Smooth muscle cell of the brain vasculature (primary cell): ENCODE measurements around the gene PAQR9.
A peak's percentile ranks its signal among the peaks of the same experiment; 100 is the strongest.
"Not testable (repeated sequence)": the region's sequence is repeated elsewhere in the genome, so short reads cannot be mapped to it uniquely, and the experiment has no call there.

ENCODE experiments used
- DNase-seq: peaks from one replicate; pipeline ENCODE4 v3.0.0-alpha.2; 2012; ENCODE audit warnings: low read depth, low spot score

PAQR9 gene

GRCh38 chr3:142963516-142964448, at the start of gene PAQR9:
Gene PAQR9, minus strand, starts transcription at chr3:142963674. Its CDS starts 338 bp downstream, at chr3:142963336.
- no peak for DNase-seq

GRCh38 chr3:143011705-143012104, 48.2 kb upstream of the PAQR9 start:
- no peak for DNase-seq

GRCh38 chr3:143010024-143010423, 46.5 kb upstream of the PAQR9 start:
- DNase-seq: no peak

GRCh38 chr3:143004823-143005222, 41.3 kb upstream of the PAQR9 start:
- DNase-seq: no peak

- no peak for DNase-seq
These were observed 39.3 kb upstream of the PAQR9 start for GRCh38 chr3:143002727-143003126.

- no peak for DNase-seq
These were observed 38.7 kb upstream of the PAQR9 start for GRCh38 chr3:143002083-143002712.

- DNase-seq: peak; percentile 96
These were observed 38.1 kb upstream of the PAQR9 start, which contains the start of gene U2SURP for GRCh38 chr3:143001369-143002082. Gene U2SURP, plus strand, starts transcription at chr3:143001570. Its CDS starts 59 bp downstream, at chr3:143001629.

GRCh38 chr3:143001034-143001368, 37.5 kb upstream of the PAQR9 start:
- no peak for DNase-seq

GRCh38 chr3:143000528-143000927, 37.1 kb upstream of the PAQR9 start:
- no peak for DNase-seq

- no peak for DNase-seq
These were observed 36.4 kb upstream of the PAQR9 start for GRCh38 chr3:142999881-143000280.

- no peak for DNase-seq
These were observed 35.0 kb upstream of the PAQR9 start for GRCh38 chr3:142998439-142998838.

GRCh38 chr3:142997330-142997729, 33.9 kb upstream of the PAQR9 start:
- DNase-seq: no peak

- DNase-seq: peak; percentile 57
These were observed 30.5 kb upstream of the PAQR9 start for GRCh38 chr3:142993958-142994442.

- DNase-seq: no peak
These were observed 28.8 kb upstream of the PAQR9 start for GRCh38 chr3:142992323-142992722.

- no peak for DNase-seq
These were observed 27.2 kb upstream of the PAQR9 start for GRCh38 chr3:142990721-142991120.

GRCh38 chr3:142988826-142989225, 25.4 kb upstream of the PAQR9 start:
- DNase-seq: not testable (repeated sequence)

GRCh38 chr3:142988221-142988620, 24.7 kb upstream of the PAQR9 start:
- DNase-seq: not testable (repeated sequence)

GRCh38 chr3:142987707-142988106, 24.2 kb upstream of the PAQR9 start:
- peak; percentile 83 for DNase-seq

- no peak for DNase-seq
These were observed 23.7 kb upstream of the PAQR9 start for GRCh38 chr3:142987080-142987700.

GRCh38 chr3:142984255-142984654, 20.8 kb upstream of the PAQR9 start:
- DNase-seq: no peak

- DNase-seq: no peak
These were observed 19.8 kb upstream of the PAQR9 start for GRCh38 chr3:142983318-142983717.
